ENCODE measurements around the gene NAB1.

Gene NAB1

GRCh38 chr2:190693533-190694232 lies 44.8 kb downstream of the NAB1 start:
- peaks cover 18% of the 10 kb centered on the region for H3K36me3 Mint-ChIP-seq (ENCODE audit: low read depth)
- no peak overlapping the region for H3K4me3 Mint-ChIP-seq
- H3K4me1 Mint-ChIP-seq, result peaks cover 41% of the 10 kb centered on the region
- TF ChIP-seq CTCF (IDR thresholded peaks at IDR 0.05), result no peak
- H3K27me3 Mint-ChIP-seq (ENCODE audit: low read depth, poor library complexity), result no peaks in the 10 kb centered on the region
- no peak for DNase-seq
- H3K9me3 Mint-ChIP-seq, result no peaks in the 10 kb centered on the region
- H3K27ac Mint-ChIP-seq, result no peak overlapping the region

- Mint-ChIP-seq H3K27me3 (ENCODE audit: low read depth, poor library complexity) (no peaks in the 10 kb centered on the region), H3K4me1 (peaks cover 49% of the 10 kb centered on the region), H3K36me3 (ENCODE audit: low read depth) (peaks cover 10% of the 10 kb centered on the region), H3K4me3 (no peak overlapping the region), H3K27ac (no peak overlapping the region), H3K9me3 (no peaks in the 10 kb centered on the region)
- DNase-seq, result no peak
- no peak for TF ChIP-seq CTCF (IDR thresholded peaks at IDR 0.05)
Observed at GRCh38 chr2:190694479-190694878, 45.6 kb downstream of the NAB1 start.

GRCh38 chr2:190695739-190696138 lies 46.9 kb downstream of the NAB1 start:
- TF ChIP-seq CTCF (IDR thresholded peaks at IDR 0.05), result no peak
- no peaks in the 10 kb centered on the region for H3K27me3 Mint-ChIP-seq (ENCODE audit: low read depth, poor library complexity)
- peaks cover 50% of the 10 kb centered on the region for H3K4me1 Mint-ChIP-seq
- H3K36me3 Mint-ChIP-seq (ENCODE audit: low read depth), result peaks cover 2% of the 10 kb centered on the region
- no peaks in the 10 kb centered on the region for H3K9me3 Mint-ChIP-seq
- no peak for DNase-seq
- H3K27ac Mint-ChIP-seq, result no peak overlapping the region
- H3K4me3 Mint-ChIP-seq, result no peak overlapping the region

- peaks cover 50% of the 10 kb centered on the region for H3K4me1 Mint-ChIP-seq
- no peak overlapping the region for H3K4me3 Mint-ChIP-seq
- TF ChIP-seq CTCF (IDR thresholded peaks at IDR 0.05), result no peak
- H3K9me3 Mint-ChIP-seq, result no peaks in the 10 kb centered on the region
- peak overlapping the region; percentile 71 for H3K27ac Mint-ChIP-seq
- H3K27me3 Mint-ChIP-seq (ENCODE audit: low read depth, poor library complexity), result no peaks in the 10 kb centered on the region
- no peaks in the 10 kb centered on the region for H3K36me3 Mint-ChIP-seq (ENCODE audit: low read depth)
- no peak for DNase-seq
Observed at GRCh38 chr2:190696792-190697398, 48.0 kb downstream of the NAB1 start.

- Mint-ChIP-seq H3K4me3 (no peak overlapping the region), H3K27ac (peak overlapping the region; percentile 66), H3K27me3 (ENCODE audit: low read depth, poor library complexity) (no peaks in the 10 kb centered on the region), H3K36me3 (ENCODE audit: low read depth) (no peaks in the 10 kb centered on the region), H3K9me3 (no peaks in the 10 kb centered on the region), H3K4me1 (peaks cover 50% of the 10 kb centered on the region)
- no peak for DNase-seq
- no peak for TF ChIP-seq CTCF (IDR thresholded peaks at IDR 0.05)
Observed at GRCh38 chr2:190697421-190697820, 48.5 kb downstream of the NAB1 start.

GRCh38 chr2:190698895-190699294 lies 50.0 kb downstream of the NAB1 start:
- no peak for DNase-seq
- peak; percentile 27 for TF ChIP-seq CTCF (IDR thresholded peaks at IDR 0.05)
- no peaks in the 10 kb centered on the region for H3K9me3 Mint-ChIP-seq
- peaks cover 48% of the 10 kb centered on the region for H3K4me1 Mint-ChIP-seq
- H3K27ac Mint-ChIP-seq, result no peak overlapping the region
- H3K36me3 Mint-ChIP-seq (ENCODE audit: low read depth), result no peaks in the 10 kb centered on the region
- no peaks in the 10 kb centered on the region for H3K27me3 Mint-ChIP-seq (ENCODE audit: low read depth, poor library complexity)
- no peak overlapping the region for H3K4me3 Mint-ChIP-seq
